ENCODE results near the gene CAPN12. TPM values are rescaled to one million over a fixed set of nuclear protein-coding genes. Genes with fewer than 3 reads are reported as not detected.
"Not testable (repeated sequence)": the region's sequence is repeated elsewhere in the genome, so short reads cannot be mapped to it uniquely, and the experiment has no call there.

CAPN12 gene
- total RNA-seq, 2 experiments from 2014 or later, result 1.6 to 2.0 TPM

DNA sequence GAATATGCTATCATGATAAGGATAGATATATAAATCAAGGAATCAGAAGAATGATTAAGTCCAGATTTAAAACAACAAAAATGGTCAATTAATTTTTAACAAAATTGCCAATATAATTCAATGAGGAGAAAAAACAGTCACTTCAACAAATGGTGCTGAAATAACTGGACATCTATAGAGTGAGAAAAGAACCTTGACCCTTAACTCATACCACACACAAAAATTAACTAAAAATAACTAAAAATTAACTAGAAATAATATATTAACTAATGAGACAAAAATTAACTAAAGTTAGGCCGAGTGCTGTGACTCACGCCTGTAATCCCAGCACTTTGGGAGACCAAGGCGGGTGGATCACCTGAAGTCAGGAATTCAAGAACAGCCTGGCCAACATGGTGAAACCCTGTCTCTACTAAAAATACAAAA is 19.5 kb upstream of the CAPN12 start:
- Histone ChIP-seq H3K9me3 (ENCODE audit: control insufficient read depth in 1 of 2, insufficient read depth in 1 of 2, low read length in 2 of 2) (no peaks in the 10 kb centered on the region), H3K27me3 (ENCODE audit: control insufficient read depth in 1 of 2, insufficient read depth in 2 of 2, low read length in 2 of 2) (no peaks in the 10 kb centered on the region), H3K4me3 (ENCODE audit: low read length) (no peak overlapping the region), H3K4me1 (ENCODE audit: insufficient read depth, low read length) (peaks cover 7% of the 10 kb centered on the region), H3K36me3 (ENCODE audit: insufficient read depth, low read length) (no peaks in the 10 kb centered on the region), H3K27ac (ENCODE audit: low read depth in 1 of 2, low read length in 2 of 2) (no peak overlapping the region)
- Mint-ChIP-seq H3K4me1 (ENCODE audit: low read depth) (no peaks in the 10 kb centered on the region), H3K4me3 (no peak overlapping the region), H3K36me3 (ENCODE audit: low read depth) (no peaks in the 10 kb centered on the region), H3K9me3 (no peaks in the 10 kb centered on the region), H3K27me3 (no peaks in the 10 kb centered on the region), H3K27ac (no peak overlapping the region)
- intact Hi-C loops (cut with DNase I, micrococcal nuclease), result no loop called here
- ChIA-PET CTCF (no interaction called here), POLR2A (no interaction called here)
- ATAC-seq (ENCODE audit: poor library complexity), result no peak
- TF ChIP-seq, protein P1, sequence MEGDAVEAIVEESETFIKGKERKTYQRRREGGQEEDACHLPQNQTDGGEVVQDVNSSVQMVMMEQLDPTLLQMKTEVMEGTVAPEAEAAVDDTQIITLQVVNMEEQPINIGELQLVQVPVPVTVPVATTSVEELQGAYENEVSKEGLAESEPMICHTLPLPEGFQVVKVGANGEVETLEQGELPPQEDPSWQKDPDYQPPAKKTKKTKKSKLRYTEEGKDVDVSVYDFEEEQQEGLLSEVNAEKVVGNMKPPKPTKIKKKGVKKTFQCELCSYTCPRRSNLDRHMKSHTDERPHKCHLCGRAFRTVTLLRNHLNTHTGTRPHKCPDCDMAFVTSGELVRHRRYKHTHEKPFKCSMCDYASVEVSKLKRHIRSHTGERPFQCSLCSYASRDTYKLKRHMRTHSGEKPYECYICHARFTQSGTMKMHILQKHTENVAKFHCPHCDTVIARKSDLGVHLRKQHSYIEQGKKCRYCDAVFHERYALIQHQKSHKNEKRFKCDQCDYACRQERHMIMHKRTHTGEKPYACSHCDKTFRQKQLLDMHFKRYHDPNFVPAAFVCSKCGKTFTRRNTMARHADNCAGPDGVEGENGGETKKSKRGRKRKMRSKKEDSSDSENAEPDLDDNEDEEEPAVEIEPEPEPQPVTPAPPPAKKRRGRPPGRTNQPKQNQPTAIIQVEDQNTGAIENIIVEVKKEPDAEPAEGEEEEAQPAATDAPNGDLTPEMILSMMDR (IDR thresholded peaks at IDR 0.05), result no peak
- no peak for DNase-seq

DNA sequence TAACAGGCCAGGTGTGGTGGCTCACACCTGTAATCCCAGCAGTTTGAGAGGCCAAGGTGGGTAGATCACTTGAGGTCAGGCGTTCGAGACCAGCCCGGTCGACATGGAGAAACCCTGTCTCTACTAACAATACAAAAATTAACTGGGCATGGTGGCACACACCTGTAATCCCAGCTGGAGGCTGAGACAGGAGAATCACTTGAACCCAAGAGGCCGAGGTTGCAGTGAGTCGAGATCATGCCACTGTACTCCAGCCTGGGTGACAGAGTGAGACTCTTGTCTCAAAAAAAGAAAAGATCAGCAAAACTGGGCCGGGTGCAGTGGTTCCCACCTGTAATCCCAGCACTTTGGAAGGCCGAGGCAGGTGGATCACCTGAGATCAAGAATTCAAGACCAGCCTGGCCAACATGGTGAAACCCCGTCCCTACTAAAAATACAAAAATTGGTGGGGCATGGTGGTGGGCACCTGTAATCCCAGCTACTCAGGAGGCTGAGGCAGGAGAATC is 17.7 kb upstream of the CAPN12 start:
- intact Hi-C loops (cut with DNase I, micrococcal nuclease), result loop anchor here in 1 of 2 experiments (1.0 kb wide), 1 partner anchor 22 kb away; no protein-coding TSS in a partner anchor
- DNase-seq; H3K9me3 ChIP-seq (ENCODE audit: control insufficient read depth in 1 of 2, insufficient read depth in 1 of 2, low read length in 2 of 2); H3K27me3 ChIP-seq (ENCODE audit: control insufficient read depth in 1 of 2, insufficient read depth in 2 of 2, low read length in 2 of 2); H3K9me3 Mint-ChIP-seq; H3K27me3 Mint-ChIP-seq; H3K4me1 Mint-ChIP-seq (ENCODE audit: low read depth); H3K27ac Mint-ChIP-seq; H3K4me1 ChIP-seq (ENCODE audit: insufficient read depth, low read length); H3K4me3 ChIP-seq (ENCODE audit: low read length); H3K36me3 Mint-ChIP-seq (ENCODE audit: low read depth); H3K36me3 ChIP-seq (ENCODE audit: insufficient read depth, low read length); H3K4me3 Mint-ChIP-seq; ATAC-seq (ENCODE audit: poor library complexity); H3K27ac ChIP-seq (ENCODE audit: low read depth in 1 of 2, low read length in 2 of 2): not testable (repeated sequence)
- POLR2A ChIA-PET, result interaction anchor here (1.6 kb wide), 1 partner anchor 8 kb away, joined by 7 read pairs; no protein-coding TSS in a partner anchor
- CTCF ChIA-PET, result interaction anchor here (1.5 kb wide), 1 partner anchor 169 kb away, joined by 4 read pairs; the partner anchor contains the start of genes MRPS12 and SARS2

DNA sequence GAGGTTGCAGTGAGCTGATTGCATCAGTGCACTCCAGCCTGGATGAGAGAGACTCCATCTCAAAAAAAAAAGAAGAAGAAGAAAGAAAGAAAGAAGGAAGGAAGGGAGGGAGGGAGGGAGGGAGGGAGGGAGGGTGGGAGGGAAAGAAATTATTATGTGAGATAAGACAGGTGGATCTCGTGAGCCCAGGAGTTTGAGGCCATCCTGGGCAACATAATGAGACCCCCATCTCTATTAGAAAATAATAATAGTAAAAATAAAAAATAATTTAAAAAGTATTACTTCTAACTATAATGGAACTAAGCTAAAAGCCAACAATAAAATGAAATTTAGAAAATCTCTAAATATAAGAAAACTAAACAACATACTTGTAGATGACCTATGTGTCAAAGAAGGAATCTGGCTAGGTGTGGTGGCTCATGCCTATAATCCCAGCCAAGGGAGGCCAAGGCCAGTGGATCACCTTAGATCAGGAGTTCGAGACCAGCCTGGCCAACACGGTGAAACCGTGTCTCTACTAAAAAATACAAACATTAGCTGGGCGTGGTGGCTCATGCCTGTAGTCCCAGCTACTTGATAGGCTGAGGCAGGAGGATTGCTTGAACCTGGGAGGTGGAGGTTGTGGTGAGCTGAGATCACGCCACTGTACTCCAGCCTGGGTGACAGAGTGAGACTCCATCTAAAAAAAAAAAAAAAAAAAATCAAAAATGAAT is 16.7 kb upstream of the CAPN12 start:
- H3K4me1 ChIP-seq (ENCODE audit: insufficient read depth, low read length); H3K9me3 ChIP-seq (ENCODE audit: control insufficient read depth in 1 of 2, insufficient read depth in 1 of 2, low read length in 2 of 2); H3K27me3 ChIP-seq (ENCODE audit: control insufficient read depth in 1 of 2, insufficient read depth in 2 of 2, low read length in 2 of 2); H3K27me3 Mint-ChIP-seq; H3K27ac Mint-ChIP-seq; H3K27ac ChIP-seq (ENCODE audit: low read depth in 1 of 2, low read length in 2 of 2); H3K4me1 Mint-ChIP-seq (ENCODE audit: low read depth); ATAC-seq (ENCODE audit: poor library complexity); intact Hi-C loops (cut with DNase I, micrococcal nuclease); H3K9me3 Mint-ChIP-seq; H3K36me3 Mint-ChIP-seq (ENCODE audit: low read depth); H3K4me3 Mint-ChIP-seq; DNase-seq; H3K4me3 ChIP-seq (ENCODE audit: low read length); H3K36me3 ChIP-seq (ENCODE audit: insufficient read depth, low read length): not testable (repeated sequence)
- POLR2A ChIA-PET, result interaction anchor here (1.6 kb wide), 1 partner anchor 9 kb away, joined by 7 read pairs; no protein-coding TSS in a partner anchor
- CTCF ChIA-PET, result interaction anchor here (1.5 kb wide), 1 partner anchor 170 kb away, joined by 4 read pairs; the partner anchor contains the start of genes MRPS12 and SARS2

DNA sequence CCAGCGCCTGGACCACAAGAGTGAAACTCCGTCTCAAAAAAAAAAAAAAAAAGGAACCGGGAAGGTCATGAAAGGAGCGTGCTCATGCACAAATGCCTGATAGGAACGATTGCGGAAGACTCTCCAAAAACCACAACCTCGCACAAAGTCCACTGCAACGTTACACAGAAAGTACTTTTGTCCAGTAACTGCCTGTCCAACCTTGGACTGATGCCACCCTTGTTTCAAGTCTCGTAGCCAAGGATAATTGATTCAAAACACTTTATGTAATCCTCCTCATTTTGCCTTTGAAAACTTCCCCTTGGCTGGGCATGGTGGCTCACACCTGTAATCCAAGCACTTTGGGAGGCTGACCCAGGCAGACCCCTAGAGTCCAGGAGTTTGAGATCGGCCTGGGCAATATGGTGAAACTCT is 15.3 kb upstream of the CAPN12 start:
- POLR2A ChIA-PET, result no interaction called here
- no peaks in the 10 kb centered on the region for H3K4me1 Mint-ChIP-seq (ENCODE audit: low read depth)
- no peaks in the 10 kb centered on the region for H3K9me3 Mint-ChIP-seq
- H3K4me3 Mint-ChIP-seq, result no peak overlapping the region
- TF ChIP-seq, protein P1 (IDR thresholded peaks at IDR 0.05), result no peak
- no peaks in the 10 kb centered on the region for H3K36me3 Mint-ChIP-seq (ENCODE audit: low read depth)
- H3K27me3 Mint-ChIP-seq, result no peaks in the 10 kb centered on the region
- ATAC-seq (ENCODE audit: poor library complexity) (no peak), DNase-seq (no peak)
- intact Hi-C loops (cut with DNase I, micrococcal nuclease), result no loop called here
- H3K36me3 ChIP-seq (ENCODE audit: insufficient read depth, low read length), result no peaks in the 10 kb centered on the region
- no peak overlapping the region for H3K4me3 ChIP-seq (ENCODE audit: low read length)
- peaks cover 0 to 8% of the 10 kb centered on the region in 2 experiments for H3K9me3 ChIP-seq (ENCODE audit: control insufficient read depth in 1 of 2, insufficient read depth in 1 of 2, low read length in 2 of 2)
- H3K27me3 ChIP-seq (ENCODE audit: control insufficient read depth in 1 of 2, insufficient read depth in 2 of 2, low read length in 2 of 2), result no peaks in the 10 kb centered on the region
- CTCF ChIA-PET, result interaction anchor here (0.8 kb wide), 1 partner anchor 10 kb away, joined by 3 read pairs; no protein-coding TSS in a partner anchor
- no peak overlapping the region for H3K27ac Mint-ChIP-seq
- no peak overlapping the region for H3K27ac ChIP-seq (ENCODE audit: low read depth in 1 of 2, low read length in 2 of 2)
- peaks cover 7% of the 10 kb centered on the region for H3K4me1 ChIP-seq (ENCODE audit: insufficient read depth, low read length)

DNA sequence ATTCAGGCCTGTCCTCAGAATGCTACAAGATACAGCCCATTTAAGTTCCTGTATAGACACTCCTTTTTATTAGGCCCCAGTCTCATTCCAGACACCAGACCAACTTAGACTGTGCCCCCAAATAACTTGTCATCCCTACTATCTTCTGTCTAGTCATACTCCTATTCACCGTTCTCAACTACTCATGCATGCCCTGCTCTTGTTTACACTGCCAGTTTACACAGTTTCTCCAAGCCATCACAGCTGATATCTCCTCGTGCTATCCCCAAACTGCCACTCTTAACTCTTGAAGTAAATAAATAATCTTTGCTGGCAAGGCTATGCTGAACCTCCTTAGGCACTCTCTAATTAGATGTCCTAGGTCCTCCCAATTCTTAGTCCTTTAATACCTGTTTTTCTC is 9.9 kb upstream of the CAPN12 start:
- H3K27me3 Mint-ChIP-seq; H3K4me1 Mint-ChIP-seq (ENCODE audit: low read depth); H3K36me3 Mint-ChIP-seq (ENCODE audit: low read depth); H3K27ac Mint-ChIP-seq; H3K9me3 Mint-ChIP-seq; ATAC-seq (ENCODE audit: poor library complexity); H3K4me1 ChIP-seq (ENCODE audit: insufficient read depth, low read length); POLR2A ChIA-PET; intact Hi-C loops (cut with DNase I, micrococcal nuclease); DNase-seq; H3K27me3 ChIP-seq (ENCODE audit: control insufficient read depth in 1 of 2, insufficient read depth in 2 of 2, low read length in 2 of 2); H3K4me3 Mint-ChIP-seq; H3K9me3 ChIP-seq (ENCODE audit: control insufficient read depth in 1 of 2, insufficient read depth in 1 of 2, low read length in 2 of 2); H3K4me3 ChIP-seq (ENCODE audit: low read length); H3K27ac ChIP-seq (ENCODE audit: low read depth in 1 of 2, low read length in 2 of 2); H3K36me3 ChIP-seq (ENCODE audit: insufficient read depth, low read length); CTCF ChIA-PET: not testable (repeated sequence)

DNA sequence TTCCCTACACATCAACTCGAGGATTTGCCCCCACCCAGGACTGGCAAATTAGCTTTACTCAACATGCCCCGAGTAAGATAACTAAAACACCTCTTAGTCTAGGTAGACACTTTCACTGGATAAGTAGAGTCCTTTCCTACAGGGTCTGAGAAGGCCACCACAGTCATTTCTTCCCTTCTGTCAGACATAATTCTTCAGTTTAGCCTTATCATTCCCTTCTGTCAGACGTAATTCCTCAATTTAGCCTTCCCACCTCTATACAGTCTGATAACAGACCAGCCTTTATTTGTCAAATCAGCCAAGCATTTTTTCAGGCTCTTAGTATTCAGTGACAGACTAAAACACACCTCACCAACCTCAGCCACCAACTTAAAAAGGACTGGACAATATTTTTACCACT is 9.5 kb upstream of the CAPN12 start:
- intact Hi-C loops (cut with DNase I, micrococcal nuclease); H3K36me3 ChIP-seq (ENCODE audit: insufficient read depth, low read length); H3K9me3 Mint-ChIP-seq; H3K27ac ChIP-seq (ENCODE audit: low read depth in 1 of 2, low read length in 2 of 2); H3K27me3 ChIP-seq (ENCODE audit: control insufficient read depth in 1 of 2, insufficient read depth in 2 of 2, low read length in 2 of 2); H3K27ac Mint-ChIP-seq; H3K4me3 ChIP-seq (ENCODE audit: low read length); H3K4me1 Mint-ChIP-seq (ENCODE audit: low read depth); H3K9me3 ChIP-seq (ENCODE audit: control insufficient read depth in 1 of 2, insufficient read depth in 1 of 2, low read length in 2 of 2); DNase-seq; H3K4me1 ChIP-seq (ENCODE audit: insufficient read depth, low read length); POLR2A ChIA-PET; H3K4me3 Mint-ChIP-seq; H3K36me3 Mint-ChIP-seq (ENCODE audit: low read depth); ATAC-seq (ENCODE audit: poor library complexity); CTCF ChIA-PET; H3K27me3 Mint-ChIP-seq: not testable (repeated sequence)
